Vagina (tissue), 2 donors: ENCODE measurements around the gene ACACA.

Experiments used
- CTCF ChIP-seq, 3 experiments: fragments of 450-650 bp in 2 of 3; fragments of 200-600 bp in 1 of 3; sonication (generic) in 1 of 3; IDR thresholded peaks; one replicate each; pipeline ENCODE4 v1.5.1; 2017 to 2019; ENCODE audit warnings: antibody characterized with exemption in 3 of 3, mild to moderate bottlenecking in 2 of 3, moderate library complexity in 2 of 3
- POLR2A ChIP-seq, 2 donors: fragments of 450-650 bp; IDR thresholded peaks; one replicate each; pipeline ENCODE4 v1.6.1; 2017; ENCODE audit warnings: antibody characterized with exemption in 2 of 2, mild to moderate bottlenecking in 2 of 2, moderate library complexity in 2 of 2

GRCh38 chr17:37295888-37296287 lies 110.7 kb downstream of the ACACA start:
- no peak for TF ChIP-seq POLR2A (IDR thresholded peaks at IDR 0.05)
- no peak for TF ChIP-seq CTCF (IDR thresholded peaks at IDR 0.05)
